GM21360 (cell line): Measurements from ENCODE around the gene VIPAS39.
A peak's percentile ranks its signal among the peaks of the same experiment; 100 is the strongest.

ENCODE experiments used
- ATAC-seq: cut with Tn5 transposase; IDR thresholded peaks from one replicate; pipeline ENCODE4 v1.9.1; 2021; ENCODE audit warnings: mild to moderate bottlenecking, moderate library complexity; ENCODE audit not compliant: unreplicated experiment

VIPAS39 gene

GRCh38 chr14:77457522-77458248, at the start of gene VIPAS39, which contains the start of gene AHSA1:
Gene VIPAS39, minus strand, starts transcription at chr14:77457601. Its CDS starts 3,499 bp downstream, at chr14:77454102.
Gene AHSA1, plus strand, starts transcription at chr14:77458093. Its CDS starts 97 bp downstream, at chr14:77458190.
- ATAC-seq = peak; percentile 86

- no peak for ATAC-seq
These were observed 47.6 kb upstream of the VIPAS39 start for GRCh38 chr14:77505031-77505430.

- no peak for ATAC-seq
These were observed 45.7 kb upstream of the VIPAS39 start for GRCh38 chr14:77503138-77503537.

- no peak for ATAC-seq
These were observed 44.8 kb upstream of the VIPAS39 start for GRCh38 chr14:77502109-77502782.

- ATAC-seq = peak; percentile 23
These were observed 41.7 kb upstream of the VIPAS39 start for GRCh38 chr14:77498984-77499527.

GRCh38 chr14:77498120-77498979, 40.9 kb upstream of the VIPAS39 start, which contains the start of gene ISM2:
Gene ISM2, minus strand, starts transcription at chr14:77498816. Its CDS starts 23 bp downstream, at chr14:77498793.
- peak; percentile 71 for ATAC-seq

- ATAC-seq = no peak
These were observed 37.9 kb upstream of the VIPAS39 start for GRCh38 chr14:77495334-77495733.

- no peak for ATAC-seq
These were observed 33.7 kb upstream of the VIPAS39 start for GRCh38 chr14:77491056-77491455.

GRCh38 chr14:77490347-77490986, 33.1 kb upstream of the VIPAS39 start:
- no peak for ATAC-seq

- ATAC-seq = no peak
These were observed 31.6 kb upstream of the VIPAS39 start for GRCh38 chr14:77489041-77489440.

- ATAC-seq = no peak
These were observed 31.2 kb upstream of the VIPAS39 start for GRCh38 chr14:77488558-77488957.

- no peak for ATAC-seq
These were observed 28.7 kb upstream of the VIPAS39 start for GRCh38 chr14:77485901-77486678.

GRCh38 chr14:77485256-77485655, 27.9 kb upstream of the VIPAS39 start:
- ATAC-seq = no peak

- ATAC-seq = no peak
These were observed 25.0 kb upstream of the VIPAS39 start for GRCh38 chr14:77482422-77482821.

GRCh38 chr14:77478796-77479195, 21.4 kb upstream of the VIPAS39 start:
- peak; percentile 84 for ATAC-seq

- no peak for ATAC-seq
These were observed 20.6 kb upstream of the VIPAS39 start for GRCh38 chr14:77478029-77478428.

GRCh38 chr14:77475432-77476115, 18.2 kb upstream of the VIPAS39 start:
- no peak for ATAC-seq

- no peak for ATAC-seq
These were observed 17.2 kb upstream of the VIPAS39 start for GRCh38 chr14:77474479-77475177.
